ENCODE measurements around the gene CEP41. TPM values are rescaled to one million over a fixed set of nuclear protein-coding genes. Genes with fewer than 3 reads are reported as not detected.

CEP41 gene
- total and polyA plus RNA-seq, 2 experiments from 2014 or later: 5.5 to 17.2 TPM

DNA sequence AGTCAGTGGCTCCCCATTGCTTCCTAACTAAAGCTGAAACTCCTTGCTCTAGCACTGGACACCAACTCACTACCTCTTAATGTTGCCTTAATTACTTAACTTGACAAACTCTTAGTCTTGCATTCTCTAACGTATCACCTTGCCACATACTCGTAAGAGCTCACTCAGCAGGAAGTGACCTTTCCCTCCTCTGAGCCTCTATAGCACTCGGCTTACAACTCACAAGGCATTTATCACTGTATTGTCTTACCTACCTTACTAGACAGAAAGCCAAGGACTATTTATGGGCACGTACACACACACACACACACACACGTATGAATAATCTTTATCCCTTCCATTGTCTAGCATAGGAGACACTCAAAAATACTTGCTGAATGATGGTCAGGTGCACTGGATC, 21.2 kb downstream of the CEP41 start:
- Histone ChIP-seq H3K4me3 (no peak overlapping the region), H3K36me3 (replicated peaks; ENCODE audit: insufficient read depth, low read depth) (no peaks in the 10 kb centered on the region), H3K4me1 (ENCODE audit: insufficient read depth) (peaks cover 31% of the 10 kb centered on the region), H3K4me2 (peak overlapping the region; percentile 6), H3K27me3 (no peaks in the 10 kb centered on the region), H2AFZ (no peak overlapping the region), H3K79me2 (peaks cover 2% of the 10 kb centered on the region), H3K9me2 (replicated peaks; ENCODE audit: insufficient read depth) (no peaks in the 10 kb centered on the region), H4K20me1 (ENCODE audit: insufficient read depth, poor library complexity, severe bottlenecking) (no peaks in the 10 kb centered on the region), H3K9me3 (ENCODE audit: low read depth) (no peaks in the 10 kb centered on the region), H3K27ac (peak overlapping the region; percentile 57)
- peak; percentile 39 for DNase-seq (ENCODE audit: low spot score)
- TF ChIP-seq CTCF (IDR thresholded peaks at IDR 0.05; ENCODE audit: poor library complexity): no peak
- TF ChIP-seq EZH2phosphoT487 (IDR thresholded peaks at IDR 0.05; ENCODE audit: low read depth, severe bottlenecking, unreplicated experiment): no peak
- TF ChIP-seq EZH2 (IDR thresholded peaks at IDR 0.05; ENCODE audit: borderline replicate concordance): no peak
- WGBS (ENCODE audit: low lambda C conversion rate, missing lambda C conversion rate): 60% methylated on average over 5 of the region's 5 CpGs

DNA sequence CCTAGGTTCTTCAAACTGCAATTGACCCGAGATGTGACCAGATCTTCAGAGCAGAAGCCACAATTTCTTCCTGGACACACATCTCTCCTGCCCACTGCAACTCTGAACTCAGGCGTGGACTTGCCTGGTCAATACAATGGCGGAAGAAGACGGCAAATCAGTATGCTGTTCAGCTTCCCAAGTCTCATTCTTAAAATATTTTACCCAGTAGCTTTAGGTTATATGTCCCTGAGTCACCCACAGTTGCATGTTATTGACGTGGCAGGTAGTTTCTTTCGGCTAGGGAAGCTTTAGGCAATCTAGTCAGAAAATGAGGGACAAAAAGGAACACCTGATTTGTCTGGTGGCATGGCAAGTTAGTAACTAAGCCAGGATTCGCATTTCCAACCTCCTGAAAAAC, 22.5 kb downstream of the CEP41 start:
- no peak for TF ChIP-seq EZH2phosphoT487 (IDR thresholded peaks at IDR 0.05; ENCODE audit: low read depth, severe bottlenecking, unreplicated experiment)
- TF ChIP-seq EZH2 (IDR thresholded peaks at IDR 0.05; ENCODE audit: borderline replicate concordance): no peak
- no peak for TF ChIP-seq CTCF (IDR thresholded peaks at IDR 0.05; ENCODE audit: poor library complexity)
- no peaks in the 10 kb centered on the region for H3K27me3 ChIP-seq
- peaks cover 39% of the 10 kb centered on the region for H3K4me1 ChIP-seq (ENCODE audit: insufficient read depth)
- peak overlapping the region; percentile 62 for H3K27ac ChIP-seq
- no peaks in the 10 kb centered on the region for H3K9me2 ChIP-seq (replicated peaks; ENCODE audit: insufficient read depth)
- H3K4me2 ChIP-seq: no peak overlapping the region
- WGBS (ENCODE audit: low lambda C conversion rate, missing lambda C conversion rate): 86% methylated on average over 7 of the region's 7 CpGs
- DNase-seq (ENCODE audit: low spot score): no peak
- no peaks in the 10 kb centered on the region for H4K20me1 ChIP-seq (ENCODE audit: insufficient read depth, poor library complexity, severe bottlenecking)
- H3K79me2 ChIP-seq: no peaks in the 10 kb centered on the region
- no peaks in the 10 kb centered on the region for H3K36me3 ChIP-seq (replicated peaks; ENCODE audit: insufficient read depth, low read depth)
- no peaks in the 10 kb centered on the region for H3K9me3 ChIP-seq (ENCODE audit: low read depth)
- H3K4me3 ChIP-seq: no peak overlapping the region
- H2AFZ ChIP-seq: no peak overlapping the region

DNA sequence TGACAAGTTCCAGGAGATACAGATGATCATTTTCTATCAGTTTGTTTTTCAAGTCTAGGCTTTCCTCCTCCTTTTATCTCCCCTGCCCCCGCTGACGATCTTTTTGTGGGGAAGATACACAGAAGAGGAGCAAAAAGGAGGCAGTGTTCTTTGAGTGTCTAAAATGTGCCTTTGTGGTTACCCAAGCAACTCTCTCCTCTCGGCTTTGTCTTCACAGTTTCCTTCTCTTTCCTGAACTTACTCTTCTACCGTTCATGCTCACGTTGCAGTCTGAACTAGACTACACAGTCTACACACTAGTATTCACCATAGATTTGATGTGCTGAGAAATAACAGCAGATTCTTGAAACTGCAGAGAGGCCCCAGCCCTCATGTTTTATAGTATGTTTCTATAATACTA, 23.6 kb downstream of the CEP41 start:
- Histone ChIP-seq H3K9me3 (ENCODE audit: low read depth) (no peaks in the 10 kb centered on the region), H3K9me2 (replicated peaks; ENCODE audit: insufficient read depth) (no peaks in the 10 kb centered on the region), H3K4me2 (peak overlapping the region; percentile 7), H4K20me1 (ENCODE audit: insufficient read depth, poor library complexity, severe bottlenecking) (no peaks in the 10 kb centered on the region), H3K79me2 (no peaks in the 10 kb centered on the region), H3K27me3 (no peaks in the 10 kb centered on the region), H2AFZ (peak overlapping the region; percentile 19), H3K4me1 (ENCODE audit: insufficient read depth) (peaks cover 45% of the 10 kb centered on the region), H3K27ac (peak overlapping the region; percentile 62), H3K36me3 (replicated peaks; ENCODE audit: insufficient read depth, low read depth) (no peaks in the 10 kb centered on the region), H3K4me3 (no peak overlapping the region)
- WGBS (ENCODE audit: low lambda C conversion rate, missing lambda C conversion rate): 62% methylated on average over 5 of the region's 5 CpGs
- no peak for DNase-seq (ENCODE audit: low spot score)
- TF ChIP-seq CTCF (IDR thresholded peaks at IDR 0.05; ENCODE audit: poor library complexity) (no peak), EZH2phosphoT487 (IDR thresholded peaks at IDR 0.05; ENCODE audit: low read depth, severe bottlenecking, unreplicated experiment) (no peak), EZH2 (IDR thresholded peaks at IDR 0.05; ENCODE audit: borderline replicate concordance) (no peak)

- H2AFZ ChIP-seq: no peak overlapping the region
- TF ChIP-seq EZH2phosphoT487 (IDR thresholded peaks at IDR 0.05; ENCODE audit: low read depth, severe bottlenecking, unreplicated experiment): no peak
- no peak for TF ChIP-seq CTCF (IDR thresholded peaks at IDR 0.05; ENCODE audit: poor library complexity)
- TF ChIP-seq EZH2 (IDR thresholded peaks at IDR 0.05; ENCODE audit: borderline replicate concordance): no peak
- H3K4me2 ChIP-seq: no peak overlapping the region
- no peak for DNase-seq (ENCODE audit: low spot score)
- H3K4me1 ChIP-seq (ENCODE audit: insufficient read depth): peaks cover 31% of the 10 kb centered on the region
- no peak overlapping the region for H3K27ac ChIP-seq
- no peaks in the 10 kb centered on the region for H3K9me2 ChIP-seq (replicated peaks; ENCODE audit: insufficient read depth)
- no peak overlapping the region for H3K4me3 ChIP-seq
- no peaks in the 10 kb centered on the region for H3K27me3 ChIP-seq
- no peaks in the 10 kb centered on the region for H3K79me2 ChIP-seq
- no peaks in the 10 kb centered on the region for H3K36me3 ChIP-seq (replicated peaks; ENCODE audit: insufficient read depth, low read depth)
- H3K9me3 ChIP-seq (ENCODE audit: low read depth): no peaks in the 10 kb centered on the region
- H4K20me1 ChIP-seq (ENCODE audit: insufficient read depth, poor library complexity, severe bottlenecking): no peaks in the 10 kb centered on the region
Measured at GRCh38 chr7:130415006-130415405, 25.8 kb downstream of the CEP41 start.

All from hepatocyte (in vitro differentiated cells).